Hematopoietic multipotent progenitor cell treated with erythropoietin and hydrocortisone succinate and interleukin-3 and kit ligand, for 17 days (in vitro differentiated cells): ENCODE data around the gene ZNF581.

Experiments
- DNase-seq: peaks from one replicate; pipeline ENCODE4 v3.0.0-alpha.2; 2015; ENCODE audit warnings: low spot score

ZNF581 gene

DNA sequence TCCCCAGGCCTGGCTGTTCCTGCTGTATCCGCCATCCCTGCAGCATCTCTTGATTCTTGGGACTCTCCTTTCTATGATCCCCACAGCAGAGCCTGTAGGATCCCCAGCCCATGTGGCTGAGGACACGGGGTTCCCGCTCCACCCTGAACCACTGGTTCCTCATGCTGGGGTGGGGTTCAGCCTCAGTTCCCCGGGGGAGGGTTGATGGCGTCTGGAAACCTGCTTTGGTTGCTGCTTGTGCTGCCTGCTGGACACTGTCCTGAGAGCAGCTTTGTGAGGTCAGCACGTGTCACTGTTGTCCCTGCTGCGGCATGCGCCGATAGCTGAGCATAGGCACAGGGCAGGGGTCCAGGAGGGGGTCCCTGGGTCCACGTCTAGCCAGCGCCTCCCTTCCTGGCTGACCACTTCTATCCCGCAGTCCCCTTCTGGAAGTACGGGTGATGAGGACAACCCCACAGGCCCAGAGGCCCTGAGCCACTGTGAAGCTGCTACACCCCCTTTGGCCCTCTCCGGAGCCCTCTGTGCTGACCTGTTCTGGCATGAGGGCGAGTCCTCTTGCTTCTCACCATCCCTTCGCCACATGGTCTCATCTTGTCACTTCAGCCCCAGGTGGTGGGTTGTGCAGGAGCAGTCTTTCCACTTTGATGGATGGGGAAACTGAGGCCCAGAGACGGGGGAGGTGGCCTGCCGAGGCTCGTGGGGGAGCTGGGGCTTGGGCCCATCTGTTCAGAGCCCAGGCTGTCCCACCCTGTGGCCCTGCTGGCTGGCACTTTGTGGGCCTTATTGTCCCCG is 37.1 kb downstream of the ZNF581 start:
- no peak for DNase-seq

DNA sequence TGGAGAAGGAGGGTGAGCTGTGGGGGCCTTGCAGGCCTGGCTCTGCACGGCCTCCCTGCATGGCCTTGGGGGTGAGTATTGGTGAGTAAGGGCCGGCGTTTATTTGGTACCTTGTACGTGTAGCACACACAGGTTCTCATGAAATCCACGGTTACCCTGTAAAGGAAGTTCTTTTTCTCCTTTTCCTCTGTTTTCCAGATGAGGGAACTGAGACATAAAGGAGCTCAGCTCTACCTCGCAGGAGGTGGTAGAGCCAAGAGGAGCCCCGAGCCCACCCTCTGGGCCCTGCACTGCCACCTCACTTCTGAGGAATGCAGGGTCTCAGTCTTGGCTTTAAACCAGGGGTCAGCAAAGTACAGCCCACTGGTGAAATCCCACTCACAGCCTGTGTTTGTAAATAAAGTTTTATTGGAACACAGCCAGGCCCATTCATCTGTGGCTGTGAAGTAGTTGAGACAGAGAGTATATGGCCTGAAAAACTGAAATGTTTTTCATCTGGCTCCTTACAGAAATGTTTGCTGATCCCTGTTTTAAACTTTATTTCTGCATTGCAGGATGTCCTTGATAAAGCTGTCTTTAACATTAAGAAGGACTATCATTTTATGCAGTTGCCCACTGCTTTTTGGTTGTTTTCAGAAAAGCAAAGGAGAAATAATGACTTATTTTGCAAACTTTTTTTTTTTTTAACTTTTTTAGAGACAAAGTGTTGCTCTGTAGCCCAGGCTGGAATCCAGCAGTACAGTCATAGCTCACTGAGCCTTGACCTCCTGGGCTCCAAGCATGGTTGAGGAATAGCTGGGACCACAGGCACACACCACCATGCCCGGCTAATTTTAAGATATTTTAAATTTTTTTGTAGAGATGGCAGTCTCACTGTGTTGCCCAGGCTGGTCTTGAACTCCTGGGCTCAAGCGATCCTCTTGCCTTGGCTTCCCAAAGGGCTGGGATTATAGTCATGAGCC is 38.0 kb downstream of the ZNF581 start:
- no peak for DNase-seq

DNA sequence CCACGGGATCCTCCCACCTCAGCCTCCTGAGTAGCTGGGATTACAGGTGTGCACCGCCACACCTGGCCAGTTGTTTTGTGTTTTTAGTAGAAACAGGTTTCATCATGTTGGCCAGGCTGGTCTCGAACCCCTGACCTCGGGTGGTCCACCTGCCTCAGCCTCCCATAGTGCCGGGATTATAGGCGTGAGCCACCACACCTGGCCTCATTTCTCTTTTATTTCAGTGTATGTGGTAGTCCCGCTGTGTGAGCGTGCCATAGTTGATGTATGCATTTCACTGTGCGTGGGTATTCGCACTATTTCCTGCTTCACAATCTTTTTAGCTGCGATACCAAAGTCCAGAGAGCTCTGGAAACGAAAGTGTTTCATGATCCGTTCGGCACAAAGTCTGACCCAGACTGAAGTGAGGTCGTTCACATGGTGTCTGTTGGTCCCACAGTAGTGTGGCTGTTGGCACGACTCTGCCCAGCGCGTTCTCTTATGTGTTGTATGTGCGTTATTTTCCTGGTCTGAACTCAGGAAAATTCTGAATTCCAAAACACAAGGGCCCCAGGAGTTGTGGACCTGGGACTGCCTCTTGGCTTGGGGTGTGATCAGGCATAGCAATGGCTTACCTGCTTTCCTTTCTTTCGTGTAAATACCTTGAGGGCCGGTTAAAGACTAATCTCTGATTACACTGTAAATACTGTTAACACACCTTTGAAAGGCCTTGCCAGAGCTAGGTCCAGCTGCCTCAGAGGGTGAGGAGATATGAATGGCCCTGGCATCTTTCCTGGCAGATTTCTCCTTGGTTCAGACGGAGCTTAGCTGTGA is 40.2 kb downstream of the ZNF581 start:
- no peak for DNase-seq

DNA sequence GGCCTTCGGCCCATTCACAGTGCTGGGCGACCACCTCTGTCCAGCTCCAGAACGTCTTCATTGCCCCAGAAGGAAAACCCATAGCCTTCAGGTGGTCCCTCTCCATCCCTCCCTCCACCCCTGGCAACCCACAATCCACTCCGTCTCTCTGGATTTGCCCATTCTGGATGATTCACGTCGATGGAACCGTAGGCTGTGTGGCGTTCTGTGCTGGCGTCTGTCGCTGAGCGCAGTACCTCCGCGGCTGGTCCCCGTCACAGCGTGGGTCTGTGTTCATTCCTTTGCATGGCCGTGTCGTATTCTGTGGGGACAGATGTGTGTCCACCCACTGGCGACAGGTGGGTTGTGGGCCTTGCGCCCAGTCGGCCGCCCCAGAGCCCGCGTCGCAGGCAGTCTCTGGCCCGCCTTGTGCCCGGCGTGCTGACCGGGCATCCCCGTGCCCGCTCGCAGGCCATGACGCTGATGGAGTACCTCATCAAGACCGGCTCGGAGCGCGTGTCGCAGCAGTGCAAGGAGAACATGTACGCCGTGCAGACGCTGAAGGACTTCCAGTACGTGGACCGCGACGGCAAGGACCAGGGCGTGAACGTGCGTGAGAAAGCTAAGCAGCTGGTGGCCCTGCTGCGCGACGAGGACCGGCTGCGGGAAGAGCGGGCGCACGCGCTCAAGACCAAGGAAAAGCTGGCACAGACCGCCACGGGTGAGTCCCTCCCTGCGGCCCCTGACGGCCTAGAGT is 41.7 kb downstream of the ZNF581 start:
- DNase-seq: no peak

- DNase-seq: no peak
These were observed 42.3 kb downstream of the ZNF581 start for GRCh38 chr19:55685776-55686175.

- no peak for DNase-seq
These were observed 43.0 kb downstream of the ZNF581 start for GRCh38 chr19:55686311-55687050.

- no peak for DNase-seq
These were observed 44.1 kb downstream of the ZNF581 start for GRCh38 chr19:55687281-55688201.

DNA sequence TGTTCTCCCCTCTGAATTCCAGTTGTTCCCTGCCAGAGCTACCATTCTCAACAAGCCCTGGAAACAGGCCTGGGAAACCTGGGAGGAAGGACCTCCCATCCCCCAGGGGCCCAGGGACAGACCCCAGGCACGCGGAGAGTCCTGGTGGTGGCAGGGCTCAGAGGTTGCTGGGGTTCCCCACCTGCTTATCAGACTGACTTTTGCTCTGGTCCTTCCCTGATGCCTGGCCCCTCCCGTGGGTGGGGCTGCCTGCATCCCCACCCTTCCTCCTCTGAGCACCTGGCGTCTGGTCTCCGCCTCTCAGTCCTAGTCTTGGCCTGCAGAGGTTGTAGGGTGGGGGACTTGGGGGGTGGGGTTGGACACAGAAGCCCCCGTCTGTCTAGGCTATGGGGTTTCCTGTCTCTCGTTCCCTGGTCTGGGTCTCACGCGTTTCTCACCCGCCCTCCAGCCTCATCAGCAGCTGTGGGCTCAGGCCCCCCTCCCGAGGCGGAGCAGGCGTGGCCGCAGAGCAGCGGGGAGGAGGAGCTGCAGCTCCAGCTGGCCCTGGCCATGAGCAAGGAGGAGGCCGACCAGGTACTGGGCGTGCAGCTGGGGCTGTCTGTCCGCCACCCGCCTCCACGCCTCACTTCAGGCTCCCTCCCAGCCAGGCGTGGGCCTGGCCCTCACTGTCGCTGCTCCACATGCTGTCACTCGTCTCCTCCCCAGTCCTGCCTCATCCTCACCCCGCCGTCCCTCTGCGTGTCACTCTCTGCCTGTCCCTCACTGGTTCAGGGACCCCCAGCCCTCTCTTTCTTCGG is 45.2 kb downstream of the ZNF581 start:
- DNase-seq: peak; percentile 38

DNA sequence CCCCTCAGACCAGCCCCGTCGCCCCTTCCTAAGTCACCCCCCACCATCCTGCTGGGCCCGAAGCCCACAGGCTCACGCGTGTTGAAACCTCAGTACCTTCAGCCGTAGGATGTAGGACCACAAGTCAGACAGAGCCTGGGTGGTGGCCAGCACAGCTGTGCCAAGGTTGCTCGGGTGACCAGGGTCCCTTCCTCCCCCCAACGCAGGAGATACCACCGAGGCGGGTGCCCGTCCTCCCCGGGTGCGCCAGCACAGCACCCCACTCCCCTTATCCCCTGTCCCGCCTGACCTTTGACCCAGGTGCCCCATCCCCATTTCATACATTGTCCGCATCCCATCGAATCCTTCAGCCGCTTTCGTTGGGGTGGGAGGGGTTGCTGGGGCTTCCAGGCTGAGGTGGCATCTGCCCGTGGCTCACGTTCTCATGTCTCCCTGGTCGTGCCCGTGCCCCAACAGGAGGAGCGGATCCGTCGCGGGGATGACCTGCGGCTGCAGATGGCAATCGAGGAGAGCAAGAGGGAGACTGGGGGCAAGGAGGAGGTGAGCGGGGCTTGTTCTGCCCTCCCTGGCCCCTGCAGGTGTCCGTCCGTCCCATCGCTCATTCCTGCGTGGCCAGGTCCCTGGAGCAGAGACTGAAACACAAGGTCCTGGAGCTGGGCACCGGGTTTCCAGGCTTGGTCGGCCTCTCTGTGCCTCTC is 46.1 kb downstream of the ZNF581 start:
- no peak for DNase-seq

DNA sequence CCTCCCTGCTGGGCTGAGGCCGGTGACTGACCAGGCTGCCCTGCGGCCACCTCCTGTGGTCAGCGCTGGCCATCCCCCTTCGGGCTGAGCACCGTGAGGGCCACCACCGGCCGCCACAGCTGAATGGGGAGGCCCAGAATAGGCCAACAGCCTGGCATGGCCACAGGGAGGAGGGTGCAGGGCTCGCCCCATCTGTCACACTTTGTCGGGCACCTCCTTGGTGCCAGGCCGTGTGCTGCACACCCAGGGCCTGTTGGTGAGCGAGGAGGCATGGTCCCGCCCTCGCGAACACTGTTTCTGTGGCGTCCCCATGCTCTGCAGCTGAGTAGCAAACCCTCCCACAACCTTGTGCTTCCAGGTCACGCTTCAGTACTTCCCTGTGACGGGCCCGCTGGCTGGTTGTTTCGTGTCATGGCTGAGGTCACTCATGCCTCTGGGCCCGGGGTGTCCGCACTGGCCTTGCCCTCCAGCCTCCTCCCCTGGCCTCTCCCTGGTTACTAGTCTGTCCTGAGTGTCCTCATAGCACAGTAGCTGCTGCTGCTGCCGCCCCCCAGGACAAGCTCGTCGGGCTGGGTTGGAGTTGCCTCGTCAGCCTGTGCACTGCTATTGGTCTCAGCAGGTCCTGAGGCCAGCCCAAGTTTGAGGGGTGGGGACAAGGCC is 46.8 kb downstream of the ZNF581 start:
- DNase-seq: no peak

DNA sequence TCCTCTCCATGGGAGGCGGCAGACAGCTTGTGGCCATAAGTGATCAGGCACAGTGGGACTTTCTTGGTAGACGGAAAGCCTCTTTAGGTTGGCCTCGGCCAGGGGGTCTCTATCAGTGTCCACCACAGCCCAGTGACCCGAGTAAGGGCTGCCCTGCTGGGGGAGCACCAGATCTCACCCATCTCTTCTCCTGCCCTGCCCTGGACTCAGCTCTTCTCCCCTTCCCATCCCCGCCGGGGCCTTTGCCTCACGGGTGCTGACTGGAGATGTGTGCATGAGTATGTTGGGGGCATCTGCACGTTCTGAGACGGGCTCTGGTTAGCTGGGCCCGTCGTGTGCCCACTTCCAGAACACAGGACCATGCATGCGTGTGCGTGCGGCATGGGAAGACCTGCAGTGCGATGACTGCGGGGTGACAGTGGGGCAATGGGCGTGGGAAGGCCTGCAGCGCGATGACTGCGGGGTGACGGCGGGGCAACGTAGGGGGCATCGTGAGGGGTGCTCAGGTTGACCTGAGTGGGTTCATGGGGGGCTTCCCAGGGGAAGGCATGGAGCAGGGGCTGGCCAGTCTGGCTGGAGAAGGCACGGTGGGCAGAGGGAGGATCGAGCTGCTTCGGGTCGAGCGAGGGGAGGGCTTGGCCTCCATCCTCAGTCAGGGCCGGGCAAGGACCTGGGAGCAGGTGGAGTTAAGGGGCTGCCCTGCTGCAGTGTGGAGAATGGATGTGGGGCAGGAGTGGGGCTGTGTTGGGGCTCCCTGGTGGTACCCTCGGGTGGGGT is 47.5 kb downstream of the ZNF581 start:
- DNase-seq: no peak

DNA sequence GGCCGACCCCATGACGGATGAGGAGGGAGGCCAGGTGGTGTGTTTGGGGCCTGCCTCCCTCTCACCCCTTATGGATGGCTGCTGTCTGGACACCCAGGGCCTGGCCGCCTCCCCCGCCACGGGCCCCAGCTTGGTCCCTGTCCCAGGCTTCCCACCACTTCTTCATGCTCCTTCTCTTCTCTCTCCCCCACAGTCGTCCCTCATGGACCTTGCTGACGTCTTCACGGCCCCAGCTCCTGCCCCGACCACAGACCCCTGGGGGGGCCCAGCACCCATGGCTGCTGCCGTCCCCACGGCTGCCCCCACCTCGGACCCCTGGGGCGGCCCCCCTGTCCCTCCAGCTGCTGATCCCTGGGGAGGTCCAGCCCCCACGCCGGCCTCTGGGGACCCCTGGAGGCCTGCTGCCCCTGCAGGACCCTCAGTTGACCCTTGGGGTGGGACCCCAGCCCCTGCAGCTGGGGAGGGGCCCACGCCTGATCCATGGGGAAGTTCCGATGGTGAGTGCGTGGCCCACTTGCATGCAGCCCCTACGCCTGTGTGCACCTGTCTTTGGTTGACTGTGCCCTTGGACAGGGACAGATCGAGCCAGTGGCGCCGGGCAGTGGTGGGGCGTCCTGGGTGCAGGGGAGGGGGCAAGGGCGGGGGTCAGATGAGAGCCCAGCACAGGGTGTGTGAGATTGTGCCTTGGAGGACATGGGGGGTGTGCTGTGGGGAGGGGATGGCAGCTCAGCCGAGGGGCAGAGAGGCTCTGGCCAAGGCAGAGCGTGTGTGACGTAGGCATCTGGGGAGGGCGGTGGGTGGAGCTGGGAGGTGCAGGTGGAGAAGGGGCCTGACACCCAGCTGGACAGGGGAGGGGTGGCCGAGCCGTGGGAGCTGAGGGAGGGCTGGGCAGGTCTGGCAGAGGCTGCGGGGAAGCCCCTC is 48.4 kb downstream of the ZNF581 start:
- no peak for DNase-seq

DNA sequence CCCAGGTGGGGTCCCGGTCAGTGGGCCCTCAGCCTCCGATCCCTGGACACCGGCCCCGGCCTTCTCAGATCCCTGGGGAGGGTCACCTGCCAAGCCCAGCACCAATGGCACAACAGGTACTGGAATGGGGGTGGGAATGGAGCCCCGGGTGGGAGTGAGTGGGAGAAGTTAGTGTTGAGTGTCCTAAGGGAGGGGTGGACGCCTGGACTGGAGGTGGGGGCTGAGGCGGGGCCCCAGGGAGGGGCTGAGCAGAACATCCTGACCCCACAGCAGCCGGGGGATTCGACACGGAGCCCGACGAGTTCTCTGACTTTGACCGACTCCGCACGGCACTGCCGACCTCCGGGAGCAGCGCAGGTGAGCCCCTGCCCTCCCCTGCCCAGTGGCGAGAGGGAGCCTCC is 49.2 kb downstream of the ZNF581 start:
- DNase-seq: no peak

GRCh38 chr19:55693336-55693974 is 50.0 kb downstream of the ZNF581 start:
- DNase-seq: no peak

- DNase-seq: no peak
These were observed 50.8 kb downstream of the ZNF581 start for GRCh38 chr19:55694241-55694655.
